Suppressor macrophage treated with lipopolysaccharide for 4 hours (primary cell): ENCODE results near the gene NTF3.
A peak's percentile ranks its signal among the peaks of the same experiment; 100 is the strongest.

ENCODE experiments used
- DNase-seq: peaks from one replicate; pipeline ENCODE4 v3.0.0-alpha.2; 2020

NTF3 gene

GRCh38 chr12:5432011-5432400, at the start of gene NTF3:
TSS of gene NTF3 (plus strand) at chr12:5432108. CDS start at chr12:5432325, 217 bp downstream.
- DNase-seq: no peak

DNA sequence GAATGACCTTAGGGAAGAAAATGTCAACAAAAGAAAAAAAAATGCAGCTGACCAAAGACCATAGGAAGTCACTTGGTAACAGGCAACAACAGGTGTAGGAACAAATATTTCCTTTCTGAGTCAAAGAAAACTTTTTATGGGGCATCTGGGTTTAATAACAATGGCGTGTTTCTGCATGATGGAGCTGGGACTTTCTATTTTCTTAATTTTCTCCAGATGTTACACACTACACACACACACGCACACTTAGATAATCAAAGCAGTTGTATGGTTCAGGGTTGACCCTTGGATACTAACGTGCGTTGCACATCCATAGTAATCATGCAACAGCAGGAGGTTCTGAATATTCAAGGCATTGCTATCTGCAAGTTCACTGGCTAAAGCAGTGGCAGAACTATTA, 47.9 kb upstream of the NTF3 start:
- no peak for DNase-seq

DNA sequence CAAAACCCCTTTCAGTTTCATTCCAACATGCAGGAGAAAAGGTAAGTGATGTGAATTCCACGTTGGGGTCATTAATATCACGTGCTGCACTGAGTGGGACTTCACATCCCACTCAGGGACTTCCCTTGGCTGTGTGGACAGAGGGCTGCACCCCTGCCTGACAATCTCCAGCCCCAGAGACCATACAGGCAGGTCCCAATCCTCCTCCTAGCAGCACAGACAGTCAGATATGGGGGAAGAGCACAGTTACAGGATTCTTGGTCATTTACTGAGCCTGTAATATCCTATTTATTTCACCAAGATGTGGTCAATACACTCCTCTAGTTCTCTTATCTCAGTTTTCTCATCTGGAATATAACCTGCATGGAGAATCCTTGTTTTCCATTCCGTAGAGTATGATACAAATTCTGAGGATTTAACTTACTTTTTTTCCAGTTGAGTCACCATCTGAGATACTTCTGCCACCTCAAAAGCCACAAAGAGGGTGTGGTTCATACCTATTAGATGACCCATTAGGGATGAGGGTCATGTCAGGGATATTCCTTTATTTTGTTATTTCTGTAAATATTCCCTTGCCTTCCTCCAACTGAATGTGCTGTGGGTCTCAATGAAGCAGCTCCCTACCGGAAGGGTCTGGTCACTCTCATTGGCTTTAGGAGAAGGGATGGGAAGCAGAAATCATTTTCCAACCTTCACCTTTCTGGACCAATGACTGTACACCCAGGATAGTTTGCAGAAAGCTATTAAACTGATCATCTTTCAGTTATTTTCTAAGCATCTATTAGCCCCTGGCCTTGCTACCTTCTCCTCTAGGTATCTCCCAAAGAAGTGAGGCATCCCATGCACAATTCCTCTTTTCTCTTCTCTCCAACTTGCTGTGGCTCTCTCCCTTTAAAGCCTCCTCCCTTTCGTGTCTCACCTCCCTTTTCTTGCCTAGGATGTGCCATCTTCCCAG, 43.0 kb upstream of the NTF3 start:
- no peak for DNase-seq

GRCh38 chr12:5390174-5390799, 41.6 kb upstream of the NTF3 start:
- no peak for DNase-seq

- no peak for DNase-seq
These were observed 40.3 kb upstream of the NTF3 start for GRCh38 chr12:5391653-5392052.

GRCh38 chr12:5392961-5393360, 38.9 kb upstream of the NTF3 start:
- no peak for DNase-seq

- no peak for DNase-seq
These were observed 36.3 kb upstream of the NTF3 start for GRCh38 chr12:5395443-5396271.

DNA sequence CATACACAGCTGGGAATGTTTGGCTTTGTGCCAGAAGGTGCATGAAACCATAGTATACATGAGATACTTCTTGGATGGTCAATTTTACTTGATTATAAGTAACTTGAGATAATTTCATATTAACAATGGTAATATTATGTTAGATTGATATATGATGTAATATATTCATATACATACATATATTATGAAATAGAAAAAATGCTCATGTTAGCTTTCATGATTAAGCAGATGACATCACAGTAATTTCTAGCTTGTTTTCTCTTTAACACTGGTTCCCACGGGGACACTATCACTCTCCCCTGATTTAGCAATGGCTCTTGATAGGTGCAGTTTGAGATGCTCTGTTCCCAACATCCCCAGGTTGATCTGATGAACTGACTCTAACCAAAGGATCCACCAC, 35.4 kb upstream of the NTF3 start:
- DNase-seq: no peak

GRCh38 chr12:5399266-5399665, 32.6 kb upstream of the NTF3 start:
- no peak for DNase-seq

GRCh38 chr12:5402009-5402935, 29.6 kb upstream of the NTF3 start:
- DNase-seq: no peak

- DNase-seq: no peak
These were observed 28.5 kb upstream of the NTF3 start for GRCh38 chr12:5403411-5403810.

- no peak for DNase-seq
These were observed 24.7 kb upstream of the NTF3 start for GRCh38 chr12:5407034-5407856.

DNA sequence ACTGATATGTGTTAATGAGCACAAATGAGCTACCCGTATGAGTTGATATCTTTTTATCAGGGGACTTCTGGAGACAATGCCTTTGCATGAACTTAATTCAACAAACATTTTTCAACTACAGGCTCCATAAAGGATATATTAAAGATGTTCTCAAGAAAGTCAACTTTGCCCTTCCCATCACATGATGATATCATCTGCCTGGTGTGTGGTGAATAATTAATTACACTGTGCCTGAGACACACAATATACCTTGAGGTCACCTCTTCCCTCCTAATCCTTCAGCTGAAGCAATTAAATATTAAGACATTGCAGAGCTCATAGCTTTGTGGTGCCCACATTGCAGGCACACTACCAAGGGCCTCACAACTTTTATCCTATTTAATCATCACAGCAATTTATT, 22.3 kb upstream of the NTF3 start:
- no peak for DNase-seq

DNA sequence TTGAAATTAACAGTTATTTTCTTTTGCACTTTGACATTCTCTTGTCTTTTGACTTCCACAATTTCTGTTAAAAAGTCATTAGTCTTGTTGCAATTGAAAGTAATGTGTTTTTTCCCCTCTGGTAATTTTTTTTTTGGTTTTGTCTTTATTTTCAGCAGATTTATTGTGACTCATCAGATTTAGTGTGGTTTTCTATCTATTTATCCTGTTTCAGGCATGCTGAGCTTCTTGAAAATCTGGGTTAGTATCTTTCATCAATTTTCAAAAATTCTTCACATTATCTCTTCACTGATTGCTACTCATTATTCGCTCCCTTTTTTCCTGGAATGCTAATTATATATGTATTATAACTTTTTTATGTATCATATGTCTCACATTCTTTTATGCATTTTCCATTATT, 15.3 kb upstream of the NTF3 start:
- DNase-seq: no peak

DNA sequence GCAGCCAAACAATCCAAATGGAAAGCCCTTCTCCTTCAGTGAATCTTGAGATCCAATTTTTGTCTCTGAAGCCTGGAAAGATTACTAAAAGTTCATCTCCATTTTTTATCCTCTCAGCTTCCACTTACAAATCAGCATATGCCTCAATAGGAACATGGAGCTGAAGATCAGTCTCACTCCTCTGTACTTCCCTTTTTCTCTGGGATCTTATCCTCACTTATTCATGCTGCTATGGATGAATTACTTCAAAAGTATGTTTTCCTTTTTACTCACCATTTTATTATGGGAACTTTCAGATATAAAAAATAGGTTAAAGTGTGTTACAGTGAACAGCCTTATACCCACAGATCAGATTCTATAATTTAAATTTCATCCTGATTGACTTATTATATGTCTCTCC, 14.4 kb upstream of the NTF3 start:
- no peak for DNase-seq

GRCh38 chr12:5428332-5429221, 3.3 kb upstream of the NTF3 start:
- DNase-seq: peak; percentile 6

GRCh38 chr12:5429741-5430557, 2.0 kb upstream of the NTF3 start:
- no peak for DNase-seq

DNA sequence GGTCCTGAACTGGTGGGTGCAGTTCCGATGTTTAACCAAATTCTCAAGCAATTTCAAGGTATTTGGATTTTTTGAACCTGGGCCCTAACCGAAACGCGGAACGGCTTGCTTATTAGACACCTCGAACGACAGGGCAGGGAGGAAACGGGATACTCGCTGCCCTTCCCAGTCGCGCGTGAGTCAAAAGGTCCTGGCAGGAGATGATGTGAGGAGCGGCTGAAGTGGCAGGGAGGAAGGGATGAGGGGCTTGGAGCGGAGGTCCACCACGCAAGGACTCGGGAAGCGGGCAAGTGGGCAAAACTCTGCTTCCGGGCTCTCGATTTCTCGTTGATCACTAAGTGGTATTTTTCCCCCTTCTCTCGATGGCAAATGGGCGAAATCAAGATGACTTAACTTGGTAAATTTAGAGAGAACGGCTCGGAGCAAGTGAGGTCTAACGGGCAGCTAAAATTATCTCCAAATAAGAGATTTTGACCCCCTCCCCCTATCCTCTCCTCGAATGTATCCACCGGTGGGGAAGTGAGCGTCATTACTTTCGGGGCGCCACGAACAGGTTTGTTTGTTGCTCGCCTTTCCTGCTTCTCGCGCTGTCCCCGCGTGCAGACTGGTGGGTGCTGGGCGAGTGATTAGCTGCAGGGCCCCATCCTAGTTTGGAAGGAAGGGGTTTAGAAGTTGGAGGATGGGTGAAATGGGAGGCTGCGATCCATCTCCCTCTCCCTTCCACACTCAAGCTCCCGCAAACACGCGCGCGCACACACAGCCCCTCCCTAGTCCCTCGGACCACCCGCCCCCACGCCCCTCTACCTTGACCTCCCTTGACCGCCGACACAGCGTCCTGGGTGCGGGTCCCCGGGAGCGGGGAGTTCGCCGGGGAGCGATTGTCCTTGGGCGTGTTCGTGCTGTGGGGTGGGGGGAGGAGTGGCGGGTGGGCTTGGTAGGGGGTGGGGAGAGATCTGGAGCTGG, 986 bp upstream of the NTF3 start:
- no peak for DNase-seq
